ENCODE results near the gene NFIC.

GRCh38 chr19:3423183-3423829 is 56.9 kb downstream of the NFIC start:
- TF ChIP-seq, protein P1, sequence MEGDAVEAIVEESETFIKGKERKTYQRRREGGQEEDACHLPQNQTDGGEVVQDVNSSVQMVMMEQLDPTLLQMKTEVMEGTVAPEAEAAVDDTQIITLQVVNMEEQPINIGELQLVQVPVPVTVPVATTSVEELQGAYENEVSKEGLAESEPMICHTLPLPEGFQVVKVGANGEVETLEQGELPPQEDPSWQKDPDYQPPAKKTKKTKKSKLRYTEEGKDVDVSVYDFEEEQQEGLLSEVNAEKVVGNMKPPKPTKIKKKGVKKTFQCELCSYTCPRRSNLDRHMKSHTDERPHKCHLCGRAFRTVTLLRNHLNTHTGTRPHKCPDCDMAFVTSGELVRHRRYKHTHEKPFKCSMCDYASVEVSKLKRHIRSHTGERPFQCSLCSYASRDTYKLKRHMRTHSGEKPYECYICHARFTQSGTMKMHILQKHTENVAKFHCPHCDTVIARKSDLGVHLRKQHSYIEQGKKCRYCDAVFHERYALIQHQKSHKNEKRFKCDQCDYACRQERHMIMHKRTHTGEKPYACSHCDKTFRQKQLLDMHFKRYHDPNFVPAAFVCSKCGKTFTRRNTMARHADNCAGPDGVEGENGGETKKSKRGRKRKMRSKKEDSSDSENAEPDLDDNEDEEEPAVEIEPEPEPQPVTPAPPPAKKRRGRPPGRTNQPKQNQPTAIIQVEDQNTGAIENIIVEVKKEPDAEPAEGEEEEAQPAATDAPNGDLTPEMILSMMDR (IDR thresholded peaks at IDR 0.05; ENCODE audit: poor library complexity) = no peak
- TF ChIP-seq EZH2phosphoT487 (IDR thresholded peaks at IDR 0.05; ENCODE audit: low read depth, severe bottlenecking, unreplicated experiment) (no peak), EZH2 (IDR thresholded peaks at IDR 0.05; ENCODE audit: borderline replicate concordance) (no peak)
